ENCODE measurements around the gene OR1B1. TPM values are rescaled to one million over a fixed set of nuclear protein-coding genes. Genes with fewer than 3 reads are reported as not detected.
"Not testable (repeated sequence)": the region's sequence is repeated elsewhere in the genome, so short reads cannot be mapped to it uniquely, and the experiment has no call there.

The OR1B1 gene
- not detected in 2 replicates for total RNA-seq (2014; rRNA removed; shearing (Covaris generic))

DNA sequence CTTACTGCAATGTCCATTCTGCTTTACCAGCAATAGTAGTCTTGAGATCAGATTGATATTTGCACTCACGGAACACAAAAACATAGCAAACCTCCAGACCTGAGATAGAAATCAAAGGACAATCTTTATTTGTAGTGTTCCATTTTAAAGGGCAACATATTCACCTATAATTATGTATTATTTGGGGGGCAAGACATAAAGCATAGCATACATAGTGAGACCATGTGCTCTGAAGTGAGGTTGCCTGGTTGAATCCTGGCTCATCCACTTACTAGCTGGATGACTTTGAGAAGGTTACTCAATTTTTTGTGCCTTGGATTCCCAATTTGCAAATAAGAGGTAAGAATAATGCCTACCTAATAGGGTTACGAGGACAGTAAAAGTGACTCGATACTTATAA lies at the start of gene OR1B1:
Gene OR1B1, minus strand, starts transcription at position 101 of the 400 bp plus-strand sequence.
- H3K9me3 ChIP-seq (replicated peaks), result no peaks in the 10 kb centered on the region
- no peaks in the 10 kb centered on the region for H3K36me3 ChIP-seq
- no peaks in the 10 kb centered on the region; the same call in 1 of the 2 replicates for H3K27me3 ChIP-seq
- DNase-seq, result no peak
- H3K4me3 ChIP-seq, result no peak within 1 kb of the TSS
- H3K27ac ChIP-seq, result no peak within 1 kb of the TSS
- H3K4me1 ChIP-seq, result no peaks in the 10 kb centered on the region

DNA sequence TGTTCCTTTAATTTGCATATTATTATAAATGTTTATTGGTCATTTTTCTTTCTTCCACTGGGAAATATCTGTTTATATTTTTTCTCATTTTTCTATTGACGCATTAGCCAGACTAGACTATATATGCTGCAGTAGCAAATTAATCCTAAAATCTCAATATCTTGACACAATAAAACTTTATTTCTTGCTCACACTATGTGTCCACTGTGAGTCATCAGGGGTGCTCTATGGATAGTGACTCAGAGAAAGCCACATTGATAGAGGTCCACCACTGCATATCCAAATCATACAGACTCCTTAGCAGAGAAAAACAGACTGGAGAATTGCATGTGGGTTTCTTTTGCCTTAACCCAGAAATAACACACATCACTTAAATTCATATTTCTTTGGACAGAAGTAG lies 38.3 kb upstream of the OR1B1 start:
- Histone ChIP-seq H3K27me3 (no peaks in the 10 kb centered on the region), H3K9me3 (replicated peaks) (no peaks in the 10 kb centered on the region; the same call in 1 of the 2 replicates), H3K4me3 (no peak overlapping the region), H3K4me1 (no peaks in the 10 kb centered on the region), H3K27ac (no peak overlapping the region), H3K36me3 (no peaks in the 10 kb centered on the region)
- DNase-seq, result no peak

DNA sequence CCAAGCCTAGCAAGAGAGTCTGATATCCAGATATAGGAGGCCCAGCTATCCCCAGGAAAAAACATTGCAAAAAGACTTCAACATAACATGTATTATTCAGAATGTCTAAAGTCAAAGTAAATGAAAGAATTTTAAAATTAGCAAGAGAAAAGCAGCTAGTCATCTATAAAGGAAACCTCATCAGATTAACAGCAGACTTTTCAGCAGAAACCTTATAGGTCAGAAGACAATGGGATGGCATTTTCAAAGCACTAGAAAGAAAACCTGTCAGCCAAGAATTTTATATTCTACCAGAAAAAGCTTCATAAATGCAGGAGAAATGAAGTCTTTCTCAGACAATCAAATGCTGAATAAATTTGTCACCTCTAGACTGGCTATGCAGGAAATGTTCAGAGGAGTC lies 27.4 kb upstream of the OR1B1 start:
- H3K36me3 ChIP-seq, result no peaks in the 10 kb centered on the region
- H3K4me3 ChIP-seq, result no peak overlapping the region
- no peaks in the 10 kb centered on the region for H3K27me3 ChIP-seq
- no peak overlapping the region for H3K27ac ChIP-seq
- H3K4me1 ChIP-seq, result no peaks in the 10 kb centered on the region
- no peaks in the 10 kb centered on the region for H3K9me3 ChIP-seq (replicated peaks)
- no peak for DNase-seq

DNA sequence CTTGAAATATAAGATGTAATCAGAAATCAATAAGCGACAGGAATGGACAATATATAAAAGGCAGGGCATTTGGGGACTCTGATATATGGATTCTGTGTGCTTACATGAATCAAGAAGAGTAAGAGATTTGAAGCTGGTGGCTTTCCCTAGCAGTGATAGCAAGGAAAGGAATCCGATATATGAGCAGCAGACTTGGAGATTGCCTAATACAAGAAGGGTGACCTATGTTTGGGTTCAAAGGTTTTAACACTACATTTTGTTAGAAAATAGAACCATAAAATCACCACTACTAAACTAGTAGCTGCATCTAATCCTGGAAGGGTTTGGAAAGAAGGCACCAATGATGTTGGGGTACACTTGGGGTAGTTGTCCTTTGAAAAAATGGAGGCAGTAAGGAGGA lies 15.1 kb upstream of the OR1B1 start:
- no peaks in the 10 kb centered on the region for H3K9me3 ChIP-seq (replicated peaks)
- H3K27ac ChIP-seq, result no peak overlapping the region
- no peak overlapping the region for H3K4me3 ChIP-seq
- H3K36me3 ChIP-seq, result no peaks in the 10 kb centered on the region
- no peak for DNase-seq
- H3K27me3 ChIP-seq, result peaks cover 10% of the 10 kb centered on the region; the same call in 1 of the 2 replicates
- no peaks in the 10 kb centered on the region for H3K4me1 ChIP-seq

DNA sequence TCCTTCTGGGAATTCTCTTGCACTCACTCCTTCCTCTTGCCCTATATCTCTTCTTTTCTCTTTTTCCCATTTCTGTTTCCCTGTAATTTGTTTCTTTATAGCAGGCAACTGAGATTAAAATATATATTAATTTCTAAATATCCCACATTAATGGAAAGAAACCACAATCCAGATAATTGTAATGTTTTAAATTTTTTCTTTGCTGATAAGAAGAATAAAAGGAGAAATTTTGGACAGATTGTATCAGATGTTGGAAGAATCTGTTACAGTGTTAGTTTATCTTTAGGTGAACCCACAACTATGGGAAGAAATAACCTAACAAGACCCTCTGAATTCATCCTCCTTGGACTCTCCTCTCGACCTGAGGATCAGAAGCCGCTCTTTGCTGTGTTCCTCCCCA lies 4.0 kb upstream of the OR1B1 start, which contains the start of gene OR1L1:
Gene OR1L1, plus strand, starts transcription at position 301 of the 400 bp plus-strand sequence. Its CDS starts 0 bp downstream, at position 301.
- Histone ChIP-seq H3K9me3 (replicated peaks) (no peaks in the 10 kb centered on the region), H3K4me1 (no peaks in the 10 kb centered on the region), H3K27ac (no peak within 1 kb of the TSS), H3K4me3 (no peak within 1 kb of the TSS), H3K27me3 (no peaks in the 10 kb centered on the region; the same call in 1 of the 2 replicates), H3K36me3 (no peaks in the 10 kb centered on the region)
- DNase-seq, result no peak

DNA sequence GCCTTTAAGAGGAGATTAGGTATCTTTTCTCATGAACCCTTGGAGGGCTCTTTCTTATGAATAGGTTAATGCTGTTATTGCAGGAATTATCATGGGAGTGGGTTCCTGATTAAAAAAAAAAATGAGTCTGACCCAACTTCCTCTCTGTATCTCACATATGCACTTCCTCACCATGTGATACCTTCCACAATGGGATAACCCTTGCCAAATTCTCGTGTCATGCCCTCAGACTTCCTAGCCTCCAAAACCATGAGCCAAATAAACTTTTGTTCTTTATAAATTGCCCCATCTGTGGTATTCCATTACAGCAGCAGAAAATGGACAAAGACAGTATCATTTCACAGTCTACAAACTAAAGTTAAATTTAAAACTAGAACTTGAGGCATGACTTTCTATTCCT lies 1.0 kb downstream of the OR1B1 start:
- Histone ChIP-seq H3K9me3 (replicated peaks) (no peaks in the 10 kb centered on the region), H3K27me3 (no peaks in the 10 kb centered on the region), H3K27ac (no peak overlapping the region), H3K4me1 (no peaks in the 10 kb centered on the region), H3K4me3 (no peak overlapping the region), H3K36me3 (no peaks in the 10 kb centered on the region)
- DNase-seq, result no peak

DNA sequence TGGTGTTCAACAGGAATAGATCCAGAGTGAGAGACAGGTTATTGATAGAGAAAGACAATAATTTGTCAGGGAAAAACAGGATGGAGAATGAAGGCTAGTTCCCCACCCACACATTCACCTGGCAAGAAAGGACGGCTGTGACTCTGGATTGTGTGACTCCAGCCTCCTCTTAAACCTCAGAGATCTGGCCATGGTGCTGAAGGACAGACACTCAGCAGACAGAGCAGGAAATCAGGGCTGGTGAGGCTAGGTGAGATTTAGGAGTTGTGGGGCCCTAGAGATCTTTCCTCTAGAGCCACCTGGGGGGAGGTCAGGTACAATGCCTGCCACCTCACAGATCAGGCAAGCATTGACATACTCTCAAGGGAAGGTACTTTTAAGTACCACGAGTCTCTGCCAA lies 15.2 kb downstream of the OR1B1 start:
- Histone ChIP-seq H3K27ac (no peak overlapping the region), H3K27me3 (no peaks in the 10 kb centered on the region)

DNA sequence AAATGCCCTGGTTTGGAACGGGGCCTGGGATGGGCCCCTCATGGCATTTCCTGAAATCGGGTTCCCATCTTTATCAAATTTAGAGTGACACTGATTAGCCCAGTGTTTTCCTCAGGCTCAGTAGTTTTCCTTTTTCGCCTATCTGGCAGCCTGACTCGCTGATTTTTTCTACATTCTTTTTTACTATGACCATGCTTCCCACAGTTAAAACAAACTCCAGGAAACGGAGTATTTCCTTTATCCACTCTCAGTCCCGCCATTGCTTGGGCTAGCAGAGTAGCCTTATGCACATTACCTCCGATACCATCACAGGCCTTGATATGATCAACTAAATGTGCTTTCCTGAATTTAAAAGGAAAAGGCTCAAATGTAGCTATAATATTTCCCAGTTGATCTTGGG lies 37.4 kb downstream of the OR1B1 start:
- H3K4me1 ChIP-seq, result no peaks in the 10 kb centered on the region
- no peak overlapping the region for H3K4me3 ChIP-seq
- DNase-seq, result no peak
- H3K36me3 ChIP-seq, result no peaks in the 10 kb centered on the region
- no peak overlapping the region for H3K27ac ChIP-seq
- no peaks in the 10 kb centered on the region for H3K9me3 ChIP-seq (replicated peaks)
- no peaks in the 10 kb centered on the region; the same call in 1 of the 2 replicates for H3K27me3 ChIP-seq

More for the DNA sequence above, 15.2 kb downstream of the OR1B1 start:
- Histone ChIP-seq H3K4me3 (no peak overlapping the region), H3K9me3 (replicated peaks) (no peaks in the 10 kb centered on the region), H3K4me1 (no peaks in the 10 kb centered on the region), H3K36me3 (no peaks in the 10 kb centered on the region)
- peak; percentile 14 to 48 for DNase-seq

DNA sequence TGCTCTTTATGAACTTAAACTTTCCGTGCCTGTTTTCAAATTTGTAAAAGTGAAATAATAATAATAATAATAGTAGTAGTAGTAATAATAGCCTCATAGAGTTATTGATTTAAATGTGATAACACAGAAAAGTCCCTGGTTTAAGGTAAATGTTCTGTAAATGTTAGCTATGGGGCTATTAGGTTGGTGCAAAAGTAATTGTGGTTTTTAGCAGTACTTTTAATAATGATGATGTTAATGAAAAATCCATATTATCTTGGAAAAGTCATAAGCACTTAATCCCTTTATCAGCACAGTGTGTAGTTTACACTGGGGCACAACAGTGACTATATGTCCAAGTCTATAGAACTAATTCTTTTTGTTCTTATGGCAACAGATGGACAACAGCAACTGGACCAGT lies 43.1 kb downstream of the OR1B1 start, which contains the start of gene OR1Q1:
Gene OR1Q1, plus strand, starts transcription at position 377 of the 400 bp plus-strand sequence. Its CDS starts 0 bp downstream, at position 377.
- no peak within 1 kb of the TSS for H3K27ac ChIP-seq
- no peaks in the 10 kb centered on the region for H3K9me3 ChIP-seq (replicated peaks)
- no peaks in the 10 kb centered on the region; the same call in 1 of the 2 replicates for H3K27me3 ChIP-seq
- no peaks in the 10 kb centered on the region for H3K36me3 ChIP-seq
- H3K4me3 ChIP-seq, result no peak within 1 kb of the TSS
- no peak for DNase-seq
- no peaks in the 10 kb centered on the region for H3K4me1 ChIP-seq

DNA sequence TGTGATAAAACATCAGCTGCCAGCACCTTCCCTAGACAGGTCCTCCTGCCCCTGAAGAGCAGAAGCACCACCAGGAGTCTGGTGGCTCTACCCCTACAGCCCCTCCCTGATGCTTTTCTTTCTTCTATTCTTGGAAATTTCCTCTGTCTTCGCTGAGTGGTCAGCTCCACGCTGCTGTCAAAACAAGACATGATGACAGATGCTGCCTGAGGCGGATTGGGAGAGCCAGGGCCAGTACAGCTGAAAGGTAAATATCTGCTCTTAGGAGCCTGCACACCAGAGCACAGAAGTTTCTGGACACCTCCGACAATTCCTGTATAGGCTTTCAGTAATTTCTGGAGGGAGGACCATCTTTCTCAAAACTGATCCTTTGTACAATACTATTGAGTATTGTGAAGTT lies 47.6 kb downstream of the OR1B1 start:
- H3K27me3 ChIP-seq, result 0 out of 2 replicates have a peak, but pooled peaks cover 2% of the 10 kb centered on the region
- H3K4me1 ChIP-seq, result no peaks in the 10 kb centered on the region
- H3K4me3 ChIP-seq, result no peak overlapping the region
- no peak overlapping the region for H3K27ac ChIP-seq
- H3K36me3 ChIP-seq, result no peaks in the 10 kb centered on the region
- DNase-seq, result peak in 1 of 2 experiments; percentile 6
- no peaks in the 10 kb centered on the region for H3K9me3 ChIP-seq (replicated peaks)

DNA sequence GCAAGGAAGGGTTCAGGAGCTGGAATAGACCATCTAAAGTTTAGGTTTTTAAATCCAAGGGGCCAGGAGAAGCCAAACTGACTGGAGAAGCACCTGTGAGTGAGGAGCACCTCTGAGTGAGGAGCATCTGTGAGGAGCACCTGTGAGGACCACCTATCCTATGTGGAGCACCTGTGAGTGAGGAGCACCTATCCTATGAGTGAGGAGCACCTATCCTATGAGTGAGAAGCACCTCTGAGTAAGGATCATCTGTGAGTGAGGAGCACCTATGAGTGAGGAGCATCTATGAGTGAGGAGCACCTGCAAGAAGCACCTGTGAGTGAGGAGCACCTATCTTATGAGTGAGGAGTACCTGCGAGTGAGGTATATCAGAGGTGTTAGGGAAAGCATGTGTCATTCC lies 50.8 kb downstream of the OR1B1 start:
- H3K4me1 ChIP-seq, result no peaks in the 10 kb centered on the region
- 0 out of 2 replicates have a peak, but pooled peaks cover 5% of the 10 kb centered on the region for H3K27me3 ChIP-seq
- H3K36me3 ChIP-seq, result no peaks in the 10 kb centered on the region
- DNase-seq, result no peak
- H3K4me3 ChIP-seq, result no peak overlapping the region
- H3K27ac ChIP-seq, result no peak overlapping the region
- H3K9me3 ChIP-seq (replicated peaks), result no peaks in the 10 kb centered on the region

DNA sequence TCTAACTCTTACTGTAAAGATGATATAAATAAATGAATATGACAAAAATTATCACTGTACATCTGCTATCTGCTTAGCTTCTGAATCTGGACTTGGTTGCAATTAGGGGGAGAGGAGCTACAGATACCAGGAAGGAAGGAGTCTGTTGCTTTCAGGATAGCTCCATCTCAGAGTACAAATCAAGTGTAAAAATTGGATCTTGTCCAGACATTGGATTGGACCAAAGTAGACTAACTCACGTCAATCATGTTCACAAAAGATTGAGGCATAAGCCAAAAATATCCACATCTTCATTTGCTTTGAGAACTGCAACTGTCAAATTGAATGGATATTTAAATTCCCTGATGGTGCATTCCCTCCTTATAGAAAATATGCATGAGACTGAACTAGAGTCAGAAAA lies 51.7 kb downstream of the OR1B1 start:
- no peak overlapping the region for H3K27ac ChIP-seq
- H3K9me3 ChIP-seq (replicated peaks), result no peaks in the 10 kb centered on the region
- no peak for DNase-seq
- no peaks in the 10 kb centered on the region for H3K4me1 ChIP-seq
- H3K4me3 ChIP-seq, result no peak overlapping the region
- 0 out of 2 replicates have a peak, but pooled peaks cover 5% of the 10 kb centered on the region for H3K27me3 ChIP-seq
- no peaks in the 10 kb centered on the region for H3K36me3 ChIP-seq

DNA sequence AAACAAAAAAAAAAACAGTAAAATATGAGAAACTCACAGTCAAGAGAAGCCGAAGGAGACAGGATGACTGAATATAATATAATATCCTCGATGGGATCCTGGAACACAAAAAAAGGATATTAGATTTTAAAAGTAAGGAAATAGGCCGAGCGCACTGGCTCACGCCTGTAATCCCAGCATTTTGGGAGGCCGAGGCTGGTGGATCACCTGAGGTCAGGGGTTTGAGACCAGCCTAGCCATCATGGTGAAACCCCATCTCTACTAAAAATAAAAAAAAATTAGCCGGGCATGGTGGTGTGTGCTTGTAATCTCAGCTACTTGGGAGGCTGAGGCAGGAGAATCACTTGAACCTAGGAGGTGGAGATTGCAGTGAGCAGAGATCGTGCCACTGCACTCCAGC lies 74.1 kb downstream of the OR1B1 start, which contains the start of gene OR1L8:
Gene OR1L8, minus strand, starts transcription at position 101 of the 400 bp plus-strand sequence. CDS start 14,907 bp downstream, outside the sequence.
- not testable (repeated sequence) for H3K4me1 ChIP-seq; H3K27ac ChIP-seq; H3K4me3 ChIP-seq; H3K27me3 ChIP-seq; H3K9me3 ChIP-seq (replicated peaks); H3K36me3 ChIP-seq; DNase-seq

DNA sequence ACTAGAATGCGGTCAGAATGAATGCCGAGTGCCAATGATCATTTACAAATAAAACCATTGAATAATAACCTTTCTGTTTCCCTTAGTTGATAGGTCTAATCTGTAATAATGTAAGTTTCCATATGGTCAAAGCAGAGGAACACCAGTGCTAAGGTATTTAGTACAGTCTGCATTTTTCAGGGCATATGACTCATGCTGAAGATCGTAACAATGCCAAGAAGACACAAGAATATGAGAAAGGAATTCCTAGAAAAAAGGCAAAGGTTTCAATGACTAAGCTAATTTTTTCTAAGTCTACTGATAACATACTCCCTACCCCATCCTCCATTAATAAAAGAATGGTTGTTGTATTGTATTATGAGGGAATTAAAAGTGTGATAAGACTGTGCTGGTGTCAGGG lies 77.1 kb downstream of the OR1B1 start:
- Histone ChIP-seq H3K36me3 (no peaks in the 10 kb centered on the region), H3K9me3 (replicated peaks) (no peaks in the 10 kb centered on the region), H3K4me1 (no peaks in the 10 kb centered on the region), H3K27me3 (no peaks in the 10 kb centered on the region; the same call in 1 of the 2 replicates), H3K4me3 (no peak overlapping the region), H3K27ac (no peak overlapping the region)
- DNase-seq, result no peak

DNA sequence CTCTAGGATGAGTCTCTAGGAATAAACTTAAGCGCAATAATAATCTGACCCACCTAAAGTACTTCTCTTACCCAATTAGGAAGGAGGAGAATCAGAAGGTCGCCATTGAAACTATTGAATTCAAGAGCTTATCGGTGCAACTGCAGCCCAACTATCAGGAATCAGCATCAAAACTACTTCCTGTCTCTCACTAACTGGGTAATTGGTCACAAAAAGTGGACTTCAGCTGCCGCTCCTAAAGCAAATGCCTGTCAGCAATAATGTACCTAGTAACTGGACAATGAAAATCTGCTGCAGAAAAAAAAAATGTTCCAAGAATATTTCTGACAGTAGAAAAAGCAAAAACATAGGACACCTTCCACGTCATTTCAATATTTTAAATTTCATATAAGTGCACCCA lies 77.6 kb downstream of the OR1B1 start:
- Histone ChIP-seq H3K4me1 (no peaks in the 10 kb centered on the region), H3K27ac (no peak overlapping the region), H3K27me3 (no peaks in the 10 kb centered on the region; the same call in 1 of the 2 replicates), H3K4me3 (no peak overlapping the region), H3K9me3 (replicated peaks) (no peaks in the 10 kb centered on the region), H3K36me3 (no peaks in the 10 kb centered on the region)
- no peak for DNase-seq
